ENCODE measurements around the gene MYL5. TPM values are rescaled to one million over a fixed set of nuclear protein-coding genes. Genes with fewer than 3 reads are reported as not detected.

Gene MYL5
- total and polyA plus RNA-seq, 3 donors from 2014 or later = 33.9 to 45.0 (median 34.2) TPM

DNA sequence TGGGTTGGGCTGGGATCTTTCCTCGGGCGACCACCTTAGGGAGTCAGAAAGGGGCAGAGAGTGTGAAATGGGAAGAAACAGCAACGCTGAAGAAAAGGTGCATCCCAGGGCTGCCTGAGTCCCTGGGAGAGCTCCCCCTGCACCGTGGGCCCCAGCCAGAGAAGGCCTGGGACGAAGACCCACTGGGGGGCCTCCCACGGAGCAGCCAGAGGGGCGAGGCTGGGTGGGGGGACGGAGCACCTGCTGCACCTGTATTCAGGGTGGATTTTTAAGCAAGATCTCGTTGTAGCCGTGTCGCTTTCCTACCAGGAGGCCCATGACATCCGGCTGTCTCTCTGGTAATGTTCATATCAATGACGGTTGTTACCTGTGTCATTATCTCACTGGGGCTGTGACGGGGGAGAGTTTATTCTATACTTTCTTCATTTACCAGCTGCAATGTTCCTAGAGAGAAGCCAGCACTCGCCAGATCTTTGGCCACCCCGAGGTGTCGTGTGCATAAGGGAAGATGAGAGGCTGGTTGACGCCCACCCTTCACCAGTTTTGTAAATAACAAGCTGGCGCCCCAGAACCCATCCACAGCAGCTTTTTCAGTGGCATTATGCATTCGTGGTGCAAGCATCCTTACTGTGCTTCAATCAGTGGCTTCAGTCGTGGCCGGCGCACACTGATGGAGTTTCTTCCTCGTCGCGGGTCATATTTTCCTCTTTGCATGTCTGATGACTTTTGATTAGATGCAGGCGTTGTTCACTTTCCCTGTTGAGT, 25.7 kb downstream of the MYL5 start:
- intact Hi-C loops (cut with DNase I; ENCODE audit: low total_unique reads) = no loop called here
- WGBS, 2 donors = 80 to 85% methylated on average over 23 to 27 of the region's 27 CpGs
- Histone ChIP-seq H3K9me3 (no peaks in the 10 kb centered on the region), H3K4me3 (no peak overlapping the region), H3K36me3 (ENCODE audit: low read depth, missing control alignments) (no peaks in the 10 kb centered on the region), H3K27me3 (no peaks in the 10 kb centered on the region), H3K27ac (no peak overlapping the region), H3K4me1 (no peaks in the 10 kb centered on the region)
- TF ChIP-seq, protein P1, sequence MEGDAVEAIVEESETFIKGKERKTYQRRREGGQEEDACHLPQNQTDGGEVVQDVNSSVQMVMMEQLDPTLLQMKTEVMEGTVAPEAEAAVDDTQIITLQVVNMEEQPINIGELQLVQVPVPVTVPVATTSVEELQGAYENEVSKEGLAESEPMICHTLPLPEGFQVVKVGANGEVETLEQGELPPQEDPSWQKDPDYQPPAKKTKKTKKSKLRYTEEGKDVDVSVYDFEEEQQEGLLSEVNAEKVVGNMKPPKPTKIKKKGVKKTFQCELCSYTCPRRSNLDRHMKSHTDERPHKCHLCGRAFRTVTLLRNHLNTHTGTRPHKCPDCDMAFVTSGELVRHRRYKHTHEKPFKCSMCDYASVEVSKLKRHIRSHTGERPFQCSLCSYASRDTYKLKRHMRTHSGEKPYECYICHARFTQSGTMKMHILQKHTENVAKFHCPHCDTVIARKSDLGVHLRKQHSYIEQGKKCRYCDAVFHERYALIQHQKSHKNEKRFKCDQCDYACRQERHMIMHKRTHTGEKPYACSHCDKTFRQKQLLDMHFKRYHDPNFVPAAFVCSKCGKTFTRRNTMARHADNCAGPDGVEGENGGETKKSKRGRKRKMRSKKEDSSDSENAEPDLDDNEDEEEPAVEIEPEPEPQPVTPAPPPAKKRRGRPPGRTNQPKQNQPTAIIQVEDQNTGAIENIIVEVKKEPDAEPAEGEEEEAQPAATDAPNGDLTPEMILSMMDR (IDR thresholded peaks at IDR 0.05) = no peak
- no peak for TF ChIP-seq POLR2A (IDR thresholded peaks at IDR 0.05)
- no peak for DNase-seq

GRCh38 chr4:700587-701264, 26.4 kb downstream of the MYL5 start:
- H3K27me3 ChIP-seq = no peaks in the 10 kb centered on the region
- 42 to 49% methylated on average over 16 of the region's 16 CpGs for WGBS, 2 donors
- intact Hi-C loops (cut with DNase I; ENCODE audit: low total_unique reads) = no loop called here
- no peak for DNase-seq
- H3K36me3 ChIP-seq (ENCODE audit: low read depth, missing control alignments) = no peaks in the 10 kb centered on the region
- TF ChIP-seq, protein P1 (IDR thresholded peaks at IDR 0.05) = no peak
- no peak for TF ChIP-seq POLR2A (IDR thresholded peaks at IDR 0.05)
- no peaks in the 10 kb centered on the region for H3K4me1 ChIP-seq
- H3K9me3 ChIP-seq = no peaks in the 10 kb centered on the region
- no peak overlapping the region for H3K4me3 ChIP-seq
- H3K27ac ChIP-seq = no peak overlapping the region

DNA sequence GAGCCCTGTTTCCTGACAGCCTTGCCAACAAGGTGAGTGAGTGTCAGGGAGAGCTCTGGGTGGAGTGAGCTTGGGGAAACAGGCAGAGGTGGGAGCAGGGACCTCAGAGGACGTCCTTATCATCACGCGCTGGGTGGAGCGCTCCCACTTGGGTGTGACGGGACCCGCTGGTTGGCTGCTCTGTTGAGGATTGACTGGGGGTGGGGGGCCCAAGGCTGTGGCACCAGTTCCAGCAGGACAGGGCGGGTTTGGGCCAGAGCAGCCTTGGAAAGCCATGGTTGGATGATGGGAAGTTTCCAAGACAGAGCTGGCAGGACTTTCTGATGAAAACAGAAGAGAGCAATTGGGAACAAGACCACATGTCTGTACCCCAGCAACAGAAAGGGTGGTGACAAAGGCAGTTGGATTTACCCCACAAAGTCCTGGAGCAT, 28.3 kb downstream of the MYL5 start:
- Histone ChIP-seq H3K27me3 (no peaks in the 10 kb centered on the region), H3K4me1 (peaks cover 10% of the 10 kb centered on the region), H3K27ac (no peak overlapping the region), H3K4me3 (no peak overlapping the region), H3K36me3 (ENCODE audit: low read depth, missing control alignments) (no peaks in the 10 kb centered on the region), H3K9me3 (no peaks in the 10 kb centered on the region)
- WGBS, 2 donors = 78 to 83% methylated on average over 6 to 7 of the region's 7 CpGs
- TF ChIP-seq POLR2A (IDR thresholded peaks at IDR 0.05) = no peak
- TF ChIP-seq, protein P1 (IDR thresholded peaks at IDR 0.05) = no peak
- intact Hi-C loops (cut with DNase I; ENCODE audit: low total_unique reads) = no loop called here
- no peak for DNase-seq

DNA sequence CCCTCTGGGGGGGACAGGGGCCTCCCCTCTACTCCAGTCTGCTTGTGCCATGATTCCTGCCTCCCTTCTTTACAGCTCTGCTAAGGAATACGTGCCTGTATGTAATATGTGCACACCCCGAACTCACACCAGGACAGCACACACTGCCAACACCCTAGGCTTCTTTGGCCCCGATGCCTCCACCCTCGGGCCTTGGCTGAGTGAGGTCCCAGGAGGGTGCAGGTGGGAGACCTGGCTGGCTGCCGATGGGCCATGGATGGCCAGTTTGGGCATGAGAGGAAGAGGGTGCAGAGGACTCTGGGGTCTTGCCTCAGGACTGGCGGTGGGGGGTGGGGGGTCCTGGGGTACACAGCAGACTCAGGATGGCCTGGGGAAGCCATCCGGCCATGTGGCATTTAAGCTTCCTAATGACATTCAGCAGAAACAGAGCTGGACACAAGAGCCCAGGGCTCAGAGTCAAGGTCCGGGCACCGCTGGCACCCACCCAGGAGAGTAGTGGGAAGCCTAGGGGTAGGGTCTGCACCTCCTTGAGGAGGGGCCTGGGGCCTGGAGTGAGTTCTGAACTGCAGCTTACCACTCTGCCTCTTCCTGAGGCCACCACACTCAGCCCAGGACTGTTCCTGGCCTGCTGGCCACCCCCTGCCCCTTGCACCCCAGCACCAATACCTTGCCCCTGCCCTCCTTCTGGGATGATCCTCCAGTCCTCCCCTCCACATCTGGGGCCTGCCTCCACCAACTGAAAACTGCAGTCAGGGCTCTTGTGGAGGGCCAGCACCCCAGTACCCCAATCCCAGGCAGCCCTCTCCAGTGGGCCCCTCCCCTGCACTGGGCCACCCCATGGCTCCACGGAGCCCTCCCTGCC, 29.2 kb downstream of the MYL5 start:
- DNase-seq = no peak
- Histone ChIP-seq H3K27ac (no peak overlapping the region), H3K4me3 (no peak overlapping the region), H3K4me1 (peaks cover 20% of the 10 kb centered on the region), H3K36me3 (ENCODE audit: low read depth, missing control alignments) (no peaks in the 10 kb centered on the region), H3K9me3 (no peaks in the 10 kb centered on the region), H3K27me3 (no peaks in the 10 kb centered on the region)
- WGBS, 2 donors = 78 to 87% methylated on average over 6 to 10 of the region's 10 CpGs
- intact Hi-C loops (cut with DNase I; ENCODE audit: low total_unique reads) = no loop called here
- TF ChIP-seq, protein P1 (IDR thresholded peaks at IDR 0.05) = no peak
- TF ChIP-seq POLR2A (IDR thresholded peaks at IDR 0.05) = no peak
